H9 (cell line): ENCODE data around the gene CHMP4B. TPM values are rescaled to one million over a fixed set of nuclear protein-coding genes. Genes with fewer than 3 reads are reported as not detected.

Source experiments
- DNase-seq: peaks from one replicate; pipeline ENCODE4 v3.0.0-alpha.2; 2017
- H2AFZ ChIP-seq: one replicate; pipeline ENCODE4 v1.6.1; 2013; ENCODE audit warnings: mild to moderate bottlenecking, low read length, control low read depth, moderate library complexity
- H2AK5ac ChIP-seq: 2 replicates; pipeline ENCODE4 v1.6.1; 2013; ENCODE audit warnings: low read length, control low read depth, mixed read lengths; ENCODE audit not compliant: insufficient read length
- H2BK120ac ChIP-seq: one replicate; pipeline ENCODE4 v1.6.1; 2013; ENCODE audit warnings: low read depth, mild to moderate bottlenecking, low read length, control low read depth, inconsistent platforms; ENCODE audit not compliant: poor library complexity, severe bottlenecking
- H2BK12ac ChIP-seq: 2 replicates; pipeline ENCODE4 v1.6.1; 2013; ENCODE audit warnings: low read length, control low read depth, mixed read lengths, low read depth; ENCODE audit not compliant: insufficient read length
- H2BK15ac ChIP-seq: 2 replicates; pipeline ENCODE4 v1.6.1; 2013; ENCODE audit warnings: low read depth, low read length, control low read depth
- H2BK20ac ChIP-seq: one replicate; pipeline ENCODE4 v1.6.1; 2013; ENCODE audit warnings: low read depth, mild to moderate bottlenecking, low read length, control low read depth, inconsistent platforms; ENCODE audit not compliant: poor library complexity, severe bottlenecking
- H2BK5ac ChIP-seq: 2 replicates; pipeline ENCODE4 v1.6.1; 2013; ENCODE audit warnings: low read length, control low read depth, mixed read lengths; ENCODE audit not compliant: insufficient read length
- H3K14ac ChIP-seq: 2 replicates; pipeline ENCODE4 v1.6.1; 2013; ENCODE audit warnings: low read length, control low read depth; ENCODE audit not compliant: insufficient read depth
- H3K18ac ChIP-seq: 2 replicates; pipeline ENCODE4 v1.6.1; 2013; ENCODE audit warnings: low read depth, mild to moderate bottlenecking, mixed read lengths, low read length, control low read depth; ENCODE audit not compliant: insufficient read length
- H3K23ac ChIP-seq: 2 replicates; pipeline ENCODE4 v1.6.1; 2013; ENCODE audit warnings: low read length, control low read depth, mixed read lengths, low read depth; ENCODE audit not compliant: insufficient read length
- H3K23me2 ChIP-seq: 2 replicates; pipeline ENCODE4 v1.6.1; 2013; ENCODE audit warnings: low read depth, mild to moderate bottlenecking, mixed read lengths, low read length, control low read depth; ENCODE audit not compliant: insufficient read length, poor library complexity, severe bottlenecking
- H3K27ac ChIP-seq: 2 replicates; pipeline ENCODE4 v1.5.1; 2013; ENCODE audit warnings: low read length, control low read depth, mixed read lengths, low read depth; ENCODE audit not compliant: insufficient read length
- H3K27me3 ChIP-seq: 2 replicates; pipeline ENCODE4 v1.6.1; 2013; ENCODE audit warnings: low read length, control low read depth, inconsistent platforms; ENCODE audit not compliant: insufficient read depth
- H3K4ac ChIP-seq: 2 replicates; pipeline ENCODE4 v1.6.1; 2013; ENCODE audit warnings: low read depth, mild to moderate bottlenecking, control low read depth, inconsistent platforms, low read length, moderate library complexity
- H3K4me1 ChIP-seq: 2 replicates; pipeline ENCODE4 v1.6.1; 2013; ENCODE audit warnings: low read length, control low read depth, inconsistent platforms; ENCODE audit not compliant: insufficient read depth
- H3K4me2 ChIP-seq: 2 replicates; pipeline ENCODE4 v1.6.1; 2013; ENCODE audit warnings: low read length, control low read depth, mixed read lengths; ENCODE audit not compliant: insufficient read length, insufficient read depth
- H3K56ac ChIP-seq: 2 replicates; pipeline ENCODE4 v1.6.1; 2013; ENCODE audit warnings: low read depth, mild to moderate bottlenecking, mixed read lengths, low read length, control low read depth; ENCODE audit not compliant: insufficient read length
- H3K79me1 ChIP-seq: 2 replicates; pipeline ENCODE4 v1.6.1; 2013; ENCODE audit warnings: low read depth, mild to moderate bottlenecking, moderate library complexity, low read length, control low read depth, inconsistent platforms; ENCODE audit not compliant: insufficient read depth, poor library complexity, severe bottlenecking
- H3K79me2 ChIP-seq: 2 replicates; pipeline ENCODE4 v1.6.1; 2013; ENCODE audit warnings: low read length, control low read depth, inconsistent platforms; ENCODE audit not compliant: insufficient read depth
- H3K9ac ChIP-seq: 2 replicates; pipeline ENCODE4 v1.6.1; 2013; ENCODE audit warnings: low read length, control low read depth, mixed read lengths; ENCODE audit not compliant: insufficient read length; ENCODE audit errors: extremely low read depth
- H3K9me3 ChIP-seq: one replicate; pipeline ENCODE4 v1.6.1; 2013; ENCODE audit warnings: low read depth, low read length, inconsistent platforms; ENCODE audit not compliant: control insufficient read depth
- H3T11ph ChIP-seq: one replicate; pipeline ENCODE4 v1.6.1; 2013; ENCODE audit warnings: mild to moderate bottlenecking, low read length, control low read depth, inconsistent platforms
- H4K20me1 ChIP-seq: one replicate; pipeline ENCODE4 v1.6.1; 2013; ENCODE audit not compliant: control insufficient read depth, insufficient read length, insufficient read depth
- H4K5ac ChIP-seq: 2 replicates; pipeline ENCODE4 v1.6.1; 2013; ENCODE audit warnings: low read depth, mild to moderate bottlenecking, mixed read lengths, low read length, control low read depth; ENCODE audit not compliant: insufficient read length
- H4K8ac ChIP-seq: replicated peaks from 2 replicates; pipeline ENCODE4 v1.6.1; 2013; ENCODE audit warnings: low read length, control low read depth, mixed read lengths, low read depth; ENCODE audit not compliant: insufficient read length
- H4K91ac ChIP-seq: 2 replicates; pipeline ENCODE4 v1.6.1; 2013; ENCODE audit warnings: low read depth, mild to moderate bottlenecking, moderate library complexity, mixed read lengths, low read length, control low read depth; ENCODE audit not compliant: insufficient read length
- H3K27ac Mint-ChIP-seq, 3 experiments: 2 replicates in 2 of 3; 3 replicates in 1 of 3; pipeline ENCODE4 v1.8.0; 2020 to 2021; ENCODE audit warnings: mixed read lengths in 3 of 3, mild to moderate bottlenecking in 1 of 3, moderate library complexity in 1 of 3
- H3K27me3 Mint-ChIP-seq: 2 replicates; pipeline ENCODE4 v1.8.0; 2021; ENCODE audit warnings: low read depth, mild to moderate bottlenecking, moderate library complexity, mixed read lengths
- H3K36me3 Mint-ChIP-seq, 3 experiments: 2 replicates in 2 of 3; 3 replicates in 1 of 3; pipeline ENCODE4 v1.8.0; 2020 to 2021; ENCODE audit warnings: low read depth in 3 of 3, mixed read lengths in 3 of 3; ENCODE audit not compliant: insufficient read depth in 1 of 3
- H3K4me1 Mint-ChIP-seq, 2 experiments: 2 replicates each; pipeline ENCODE4 v1.8.0; 2020; ENCODE audit warnings: mixed read lengths in 2 of 2
- H3K4me3 Mint-ChIP-seq, 2 experiments: 2 replicates in 1 of 2; 3 replicates in 1 of 2; pipeline ENCODE4 v1.8.0; 2020 to 2021; ENCODE audit warnings: mild to moderate bottlenecking in 2 of 2, mixed read lengths in 2 of 2, moderate library complexity in 1 of 2
- H3K9me3 Mint-ChIP-seq, 2 experiments: 2 replicates in 1 of 2; 3 replicates in 1 of 2; pipeline ENCODE4 v1.8.0; 2020; ENCODE audit warnings: mild to moderate bottlenecking in 2 of 2, mixed read lengths in 2 of 2, moderate library complexity in 1 of 2
- CTCF ChIP-seq: fragments of 200-600 bp; sonication (generic); conservative IDR thresholded peaks from 3 replicates; pipeline ENCODE4 v1.8.0; 2021; ENCODE audit warnings: antibody characterized with exemption, mild to moderate bottlenecking
- WGBS: extraction: QIAGEN DNeasy Blood & Tissue Kit; methylation state at CpG from one replicate; pipeline ENCODE4 v1.1.7; 2013; ENCODE audit warnings: missing lambda C conversion rate, low lambda C conversion rate, mixed read lengths; ENCODE audit not compliant: insufficient read length; ENCODE audit errors: extremely low coverage; 5-methylcytosine and 5-hydroxymethylcytosine counted together
- total RNA-seq: library from RNA; stranded (reverse); gene quantifications from 2 replicates; pipeline ENCODE4 v1.2.1, GENCODE V29; 2021

Gene CHMP4B
- total RNA-seq, 1 experiment from 2014 or later = 94.9 TPM

GRCh38 chr20:33853507-33853813, 42.3 kb downstream of the CHMP4B start:
- no peaks in the 10 kb centered on the region; the same call in 1 of the 2 replicates for H3K79me2 ChIP-seq
- no peak overlapping the region for H3K18ac ChIP-seq
- no peak overlapping the region for H2BK5ac ChIP-seq
- no peak overlapping the region for H2BK12ac ChIP-seq
- H4K20me1 ChIP-seq = no peaks in the 10 kb centered on the region
- no peak overlapping the region for H3K56ac ChIP-seq
- H3K4me2 ChIP-seq = no peak overlapping the region
- H3K9me3 Mint-ChIP-seq = no peaks in the 10 kb centered on the region
- H2BK15ac ChIP-seq = no peak overlapping the region
- peak overlapping the region in 2 of 3 experiments; percentile 15 to 56; a peak in 2 of 7 replicates for H3K27ac Mint-ChIP-seq
- no peak overlapping the region for H3T11ph ChIP-seq
- H3K23ac ChIP-seq = no peak overlapping the region
- H2BK20ac ChIP-seq = no peak overlapping the region
- no peak overlapping the region for H2AFZ ChIP-seq
- H3K4ac ChIP-seq = no peak overlapping the region
- H3K9me3 ChIP-seq = no peaks in the 10 kb centered on the region
- H2AK5ac ChIP-seq = no peak overlapping the region
- no peak overlapping the region for H4K8ac ChIP-seq
- H3K14ac ChIP-seq = no peak overlapping the region
- H3K36me3 Mint-ChIP-seq = peaks cover 18 to 77% (median 46%) of the 10 kb centered on the region in 3 experiments
- no peaks in the 10 kb centered on the region for H3K4me1 ChIP-seq
- no peaks in the 10 kb centered on the region for H3K79me1 ChIP-seq
- no peak overlapping the region for H4K91ac ChIP-seq
- H3K9ac ChIP-seq = no peak overlapping the region
- DNase-seq = no peak
- H3K4me3 Mint-ChIP-seq = no peak overlapping the region
- H3K23me2 ChIP-seq = no peaks in the 10 kb centered on the region
- no peak for TF ChIP-seq CTCF
- no peaks in the 10 kb centered on the region for H3K27me3 Mint-ChIP-seq
- H3K27ac ChIP-seq = no peak overlapping the region
- no CpG with 5 or more reads among the region's 14 CpGs for WGBS
- H3K27me3 ChIP-seq = no peaks in the 10 kb centered on the region
- H2BK120ac ChIP-seq = no peak overlapping the region
- no peak overlapping the region for H4K5ac ChIP-seq
- H3K4me1 Mint-ChIP-seq = 0 out of 4 replicates have a peak, but pooled peaks cover 0 to 3% of the 10 kb centered on the region in 2 experiments
